Measurements from ENCODE around the gene SP110. TPM values are rescaled to one million over a fixed set of nuclear protein-coding genes. Genes with fewer than 3 reads are reported as not detected.

The SP110 gene
- total RNA-seq, 3 donors from 2014 or later = 17.4 to 23.0 (median 22.9) TPM

DNA sequence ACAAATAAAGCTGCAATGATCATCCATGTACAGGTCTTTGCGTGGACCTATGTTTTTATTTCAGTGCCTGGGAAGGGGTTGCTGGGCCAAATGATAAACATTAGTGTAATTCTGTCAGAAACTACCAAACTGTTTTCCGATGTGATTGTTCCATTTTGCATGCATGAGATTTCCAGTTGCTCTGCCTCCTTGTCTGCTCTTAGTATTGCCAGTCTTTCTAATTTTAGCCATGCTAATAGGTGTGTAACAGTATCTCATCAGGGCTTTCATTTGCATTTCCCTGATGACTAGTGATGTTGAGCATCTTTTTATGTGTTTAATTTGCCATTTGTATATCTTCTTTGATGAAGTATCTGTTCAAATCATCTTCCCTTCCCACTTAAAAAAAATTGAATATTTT, 67.5 kb downstream of the SP110 start:
- H3K9me3 ChIP-seq = no peaks in the 10 kb centered on the region
- H3K4me1 ChIP-seq (ENCODE audit: low read depth) = no peaks in the 10 kb centered on the region
- H3K36me3 ChIP-seq (ENCODE audit: low read depth) = no peaks in the 10 kb centered on the region
- no peak overlapping the region for H3K4me3 ChIP-seq
- TF ChIP-seq, protein P1, sequence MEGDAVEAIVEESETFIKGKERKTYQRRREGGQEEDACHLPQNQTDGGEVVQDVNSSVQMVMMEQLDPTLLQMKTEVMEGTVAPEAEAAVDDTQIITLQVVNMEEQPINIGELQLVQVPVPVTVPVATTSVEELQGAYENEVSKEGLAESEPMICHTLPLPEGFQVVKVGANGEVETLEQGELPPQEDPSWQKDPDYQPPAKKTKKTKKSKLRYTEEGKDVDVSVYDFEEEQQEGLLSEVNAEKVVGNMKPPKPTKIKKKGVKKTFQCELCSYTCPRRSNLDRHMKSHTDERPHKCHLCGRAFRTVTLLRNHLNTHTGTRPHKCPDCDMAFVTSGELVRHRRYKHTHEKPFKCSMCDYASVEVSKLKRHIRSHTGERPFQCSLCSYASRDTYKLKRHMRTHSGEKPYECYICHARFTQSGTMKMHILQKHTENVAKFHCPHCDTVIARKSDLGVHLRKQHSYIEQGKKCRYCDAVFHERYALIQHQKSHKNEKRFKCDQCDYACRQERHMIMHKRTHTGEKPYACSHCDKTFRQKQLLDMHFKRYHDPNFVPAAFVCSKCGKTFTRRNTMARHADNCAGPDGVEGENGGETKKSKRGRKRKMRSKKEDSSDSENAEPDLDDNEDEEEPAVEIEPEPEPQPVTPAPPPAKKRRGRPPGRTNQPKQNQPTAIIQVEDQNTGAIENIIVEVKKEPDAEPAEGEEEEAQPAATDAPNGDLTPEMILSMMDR (IDR thresholded peaks at IDR 0.05) = no peak
- intact Hi-C loops (cut with DNase I, micrococcal nuclease) = loop anchor here (10.0 kb wide), 2 partner anchors 128 to 138 kb away; no protein-coding TSS in a partner anchor
- DNase-seq (no peak), ATAC-seq (no peak)

- ATAC-seq (no peak), DNase-seq (no peak)
- intact Hi-C loops (cut with DNase I, micrococcal nuclease) = no loop called here
- TF ChIP-seq, protein P1 (IDR thresholded peaks at IDR 0.05) = no peak
- no peaks in the 10 kb centered on the region for H3K4me1 ChIP-seq (ENCODE audit: low read depth)
- H3K36me3 ChIP-seq (ENCODE audit: low read depth) = no peaks in the 10 kb centered on the region
- no peaks in the 10 kb centered on the region for H3K9me3 ChIP-seq
- no peak overlapping the region for H3K4me3 ChIP-seq
Observed at GRCh38 chr2:230144355-230144754, 75.4 kb downstream of the SP110 start.

DNA sequence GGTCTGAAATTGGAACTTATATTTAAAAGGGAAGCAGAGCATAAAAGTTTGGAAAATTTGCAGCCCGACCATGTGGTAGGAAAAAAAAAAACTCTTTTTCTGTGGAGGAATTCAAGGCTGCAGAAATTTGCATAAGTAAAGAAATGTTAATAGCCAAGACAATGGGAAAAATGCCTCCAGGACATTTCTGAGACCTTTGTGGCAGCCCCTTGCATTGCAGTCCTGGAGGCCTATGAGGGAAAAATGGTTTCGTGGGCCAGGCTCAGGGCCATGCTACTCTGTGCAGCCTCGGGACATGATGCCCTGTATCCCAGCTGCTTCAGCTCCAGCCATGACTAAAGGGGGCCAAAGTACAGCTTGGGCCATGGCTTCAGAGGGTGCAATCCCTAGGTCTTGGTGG, 79.1 kb downstream of the SP110 start:
- H3K4me3 ChIP-seq = no peak overlapping the region
- ATAC-seq (no peak), DNase-seq (no peak)
- intact Hi-C loops (cut with DNase I, micrococcal nuclease) = no loop called here
- TF ChIP-seq, protein P1 (IDR thresholded peaks at IDR 0.05) = no peak
- no peaks in the 10 kb centered on the region for H3K36me3 ChIP-seq (ENCODE audit: low read depth)
- no peaks in the 10 kb centered on the region for H3K9me3 ChIP-seq
- no peaks in the 10 kb centered on the region for H3K4me1 ChIP-seq (ENCODE audit: low read depth)

- TF ChIP-seq, protein P1 (IDR thresholded peaks at IDR 0.05) = no peak
Observed at GRCh38 chr2:230137902-230138539, 81.8 kb downstream of the SP110 start.

GRCh38 chr2:230135130-230135525, 84.7 kb downstream of the SP110 start:
- TF ChIP-seq, protein P1 (IDR thresholded peaks at IDR 0.05) = no peak
- ATAC-seq (no peak), DNase-seq (no peak)
- H3K4me3 ChIP-seq = no peak overlapping the region
- H3K4me1 ChIP-seq (ENCODE audit: low read depth) = no peaks in the 10 kb centered on the region
- no peaks in the 10 kb centered on the region for H3K36me3 ChIP-seq (ENCODE audit: low read depth)
- intact Hi-C loops (cut with DNase I, micrococcal nuclease) = no loop called here
- peaks cover 8% of the 10 kb centered on the region for H3K9me3 ChIP-seq

More at GRCh38 chr2:230137902-230138539, 81.8 kb downstream of the SP110 start:
- DNase-seq (no peak), ATAC-seq (no peak)
- no peaks in the 10 kb centered on the region for H3K36me3 ChIP-seq (ENCODE audit: low read depth)
- intact Hi-C loops (cut with DNase I, micrococcal nuclease) = no loop called here
- peaks cover 8% of the 10 kb centered on the region for H3K9me3 ChIP-seq
- no peak overlapping the region for H3K4me3 ChIP-seq
- H3K4me1 ChIP-seq (ENCODE audit: low read depth) = no peaks in the 10 kb centered on the region
